Head of caudate nucleus (tissue), 42 donors: ENCODE results near the gene GRAMD1C.

Experiments
- DNase-seq, 42 donors: peaks; one replicate each; pipeline versions ENCODE4 v3.0.0 to v3.0.0-alpha.2; 2020 to 2021; ENCODE audit warnings: mixed read lengths in 7 of 42
- intact Hi-C: fragments of 100-400 bp; cut with DNase I; formaldehyde crosslinking; loops from one replicate; pipeline ENCODE4 v1.15.0; 2022

The GRAMD1C gene

DNA sequence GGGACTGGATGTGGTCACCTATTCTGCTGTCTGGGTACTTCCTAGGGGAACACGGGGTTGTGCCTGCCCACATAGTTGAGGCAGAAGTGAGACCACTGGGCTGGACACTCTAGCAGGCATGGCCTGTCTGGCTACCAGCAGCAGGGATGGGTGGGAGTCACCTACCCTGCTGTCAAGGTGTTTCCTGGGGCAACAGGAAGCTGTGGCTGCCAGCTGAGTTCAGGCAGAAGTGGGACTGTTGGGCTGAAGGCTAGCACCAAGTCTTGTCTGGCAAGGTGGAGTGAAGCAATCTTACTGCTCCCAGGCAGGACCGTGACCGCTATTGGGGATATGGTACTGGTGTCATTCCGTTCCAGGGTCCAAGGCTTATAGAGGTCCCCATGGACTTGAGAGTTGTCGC lies 89.0 kb downstream of the GRAMD1C start:
- no peak for DNase-seq
- intact Hi-C loops = no loop called here

DNA sequence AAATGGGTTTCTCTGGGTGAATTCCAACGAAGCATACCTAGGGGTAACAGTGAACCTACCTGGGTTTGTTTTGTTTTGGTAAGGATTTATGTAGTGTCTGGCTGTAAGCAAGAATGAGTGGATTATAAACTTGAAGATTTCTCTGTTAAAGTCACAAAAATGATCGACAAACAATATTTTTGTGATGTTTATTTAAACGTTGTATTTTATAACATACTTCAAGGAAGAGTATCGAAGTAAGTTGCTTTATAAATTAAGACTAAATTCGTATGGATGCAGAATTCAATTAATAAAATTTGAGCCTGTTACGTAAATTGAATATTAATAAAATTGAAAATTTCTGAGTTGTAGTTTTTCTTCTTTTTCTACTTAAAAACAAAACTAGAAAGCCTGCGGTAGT lies 108.2 kb downstream of the GRAMD1C start:
- DNase-seq = no peak
- intact Hi-C loops = no loop called here

- intact Hi-C loops = no loop called here
- DNase-seq = peak in 39 of 42 donors; percentile 26 to 77 (median 55)
Measured at GRCh38 chr3:113947372-113948014, 108.9 kb downstream of the GRAMD1C start, which contains the start of gene ZDHHC23. Gene ZDHHC23, plus strand, starts transcription at chr3:113948013. Its CDS starts 790 bp downstream, at chr3:113948803.

DNA sequence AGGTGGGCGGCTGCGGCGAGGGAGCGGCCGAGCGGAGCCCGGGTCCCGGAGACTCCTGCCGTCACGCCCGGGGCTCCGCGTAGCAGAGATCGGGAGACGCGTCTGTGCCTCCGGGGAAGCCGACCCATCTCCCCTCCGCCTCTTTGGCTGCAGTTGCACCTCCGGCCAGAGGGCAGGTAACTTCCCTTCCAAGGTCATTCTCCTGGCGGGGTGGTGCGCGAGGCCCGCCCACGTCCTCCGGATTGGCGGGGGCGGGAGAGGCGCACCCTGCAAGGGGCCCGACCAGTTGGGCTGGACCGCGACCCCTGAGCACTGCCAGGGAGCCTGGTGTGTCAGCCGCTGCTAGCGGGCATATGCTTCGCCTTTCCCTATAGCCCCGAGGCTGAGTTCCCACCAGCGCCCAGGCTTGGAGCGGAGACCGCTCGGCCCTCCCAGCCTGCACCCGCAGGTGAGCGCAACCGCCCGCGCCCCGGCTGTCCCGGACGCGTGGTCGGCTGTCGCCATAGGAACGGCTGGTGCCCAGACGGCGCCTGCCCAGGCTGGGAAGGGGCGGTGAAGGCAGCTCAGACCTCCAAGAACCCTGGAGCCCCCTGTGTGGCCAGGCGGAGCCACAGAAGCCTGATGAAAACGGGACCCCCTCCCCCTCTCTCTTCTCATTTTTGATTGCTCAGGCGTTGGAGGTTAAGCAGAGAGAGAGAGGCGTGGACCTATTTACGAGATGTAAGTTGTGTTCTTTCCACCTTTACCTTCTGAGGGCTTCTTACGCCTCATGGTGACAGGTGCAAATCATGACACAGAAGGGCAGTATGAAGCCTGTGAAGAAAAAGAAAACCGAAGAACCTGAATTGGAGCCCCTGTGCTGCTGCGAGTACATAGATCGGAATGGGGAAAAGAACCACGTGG lies 109.7 kb downstream of the GRAMD1C start:
- peak in 28 of 42 donors; percentile 11 to 61 (median 32) for DNase-seq
- intact Hi-C loops = no loop called here

- intact Hi-C loops = no loop called here
- DNase-seq = no peak
Measured at GRCh38 chr3:113952921-113953320, 114.3 kb downstream of the GRAMD1C start.

GRCh38 chr3:113953677-113954076 lies 115.1 kb downstream of the GRAMD1C start:
- intact Hi-C loops = no loop called here
- no peak for DNase-seq

- intact Hi-C loops = no loop called here
- peak in 16 of 42 donors; percentile 5 to 55 (median 27) for DNase-seq
Measured at GRCh38 chr3:113954091-113954685, 115.6 kb downstream of the GRAMD1C start.

GRCh38 chr3:113963879-113964278 lies 125.3 kb downstream of the GRAMD1C start:
- intact Hi-C loops = no loop called here
- no peak for DNase-seq

- intact Hi-C loops = no loop called here
- DNase-seq = no peak
Measured at GRCh38 chr3:113966172-113966571, 127.6 kb downstream of the GRAMD1C start.

GRCh38 chr3:113968986-113969385 lies 130.4 kb downstream of the GRAMD1C start:
- DNase-seq = no peak
- intact Hi-C loops = no loop called here

DNA sequence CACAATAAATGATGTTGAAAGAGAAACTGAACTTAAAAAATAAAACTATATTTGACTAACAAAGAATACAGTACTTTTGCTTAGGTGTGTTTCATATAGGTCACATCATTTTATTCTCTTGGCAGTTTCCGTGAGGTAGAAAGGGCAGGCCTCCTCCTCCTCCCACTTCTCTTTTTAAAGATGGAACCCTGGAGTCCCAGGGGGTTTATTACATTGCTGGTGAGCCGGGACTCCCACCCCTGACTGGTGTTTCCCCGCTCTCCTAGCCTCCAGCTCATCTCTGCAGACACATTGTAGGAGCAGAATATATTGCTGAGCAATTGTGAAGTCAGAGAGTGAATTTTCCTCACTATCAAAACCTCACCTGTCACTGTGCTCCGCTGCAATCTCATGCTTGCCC lies 139.2 kb downstream of the GRAMD1C start:
- peak in 10 of 42 donors; percentile 17 to 47 (median 30) for DNase-seq
- intact Hi-C loops = no loop called here

GRCh38 chr3:113979916-113980315 lies 141.3 kb downstream of the GRAMD1C start:
- intact Hi-C loops = no loop called here
- no peak for DNase-seq

GRCh38 chr3:113981803-113982202 lies 143.2 kb downstream of the GRAMD1C start:
- intact Hi-C loops = no loop called here
- no peak for DNase-seq

DNA sequence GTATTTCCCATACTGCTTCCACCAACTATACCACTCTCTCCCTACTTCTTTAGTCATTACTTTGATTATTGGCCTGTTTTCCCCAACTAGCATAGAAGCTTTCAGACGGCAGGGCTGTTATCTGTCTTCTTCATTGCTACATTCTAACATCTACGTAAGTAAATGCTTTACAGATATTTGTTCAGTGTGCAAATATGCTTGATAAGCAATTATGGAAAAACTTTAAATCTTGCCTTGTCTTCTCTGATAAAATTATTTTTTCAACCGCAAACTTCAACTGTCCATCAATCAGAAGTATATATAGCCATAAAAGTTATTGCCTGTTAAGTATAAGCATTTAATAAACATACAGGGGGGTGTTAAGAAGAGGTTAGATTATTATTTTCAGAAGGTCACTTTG lies 145.0 kb downstream of the GRAMD1C start:
- intact Hi-C loops = no loop called here

GRCh38 chr3:113985541-113985940 lies 147.0 kb downstream of the GRAMD1C start:
- no peak for DNase-seq
- intact Hi-C loops = no loop called here

More for the DNA sequence above, 145.0 kb downstream of the GRAMD1C start:
- DNase-seq = no peak
